ENCODE measurements around the gene ABHD12B.

GRCh38 chr14:50826681-50827080 lies 45.2 kb upstream of the ABHD12B start:
- TF ChIP-seq CTCF (IDR thresholded peaks at IDR 0.05; ENCODE audit: insufficient read depth, low read depth, low read length), result no peak
- TF ChIP-seq EZH2 (IDR thresholded peaks at IDR 0.05; ENCODE audit: insufficient read depth, low read length), result no peak
